HG03064 (cell line): ENCODE measurements around the gene FASTKD3.
A peak's percentile ranks its signal among the peaks of the same experiment; 100 is the strongest.

ENCODE experiments used
- ATAC-seq: cut with Tn5 transposase; IDR thresholded peaks from one replicate; pipeline ENCODE4 v1.9.1; 2021; ENCODE audit warnings: low read depth; ENCODE audit not compliant: unreplicated experiment

The FASTKD3 gene

DNA sequence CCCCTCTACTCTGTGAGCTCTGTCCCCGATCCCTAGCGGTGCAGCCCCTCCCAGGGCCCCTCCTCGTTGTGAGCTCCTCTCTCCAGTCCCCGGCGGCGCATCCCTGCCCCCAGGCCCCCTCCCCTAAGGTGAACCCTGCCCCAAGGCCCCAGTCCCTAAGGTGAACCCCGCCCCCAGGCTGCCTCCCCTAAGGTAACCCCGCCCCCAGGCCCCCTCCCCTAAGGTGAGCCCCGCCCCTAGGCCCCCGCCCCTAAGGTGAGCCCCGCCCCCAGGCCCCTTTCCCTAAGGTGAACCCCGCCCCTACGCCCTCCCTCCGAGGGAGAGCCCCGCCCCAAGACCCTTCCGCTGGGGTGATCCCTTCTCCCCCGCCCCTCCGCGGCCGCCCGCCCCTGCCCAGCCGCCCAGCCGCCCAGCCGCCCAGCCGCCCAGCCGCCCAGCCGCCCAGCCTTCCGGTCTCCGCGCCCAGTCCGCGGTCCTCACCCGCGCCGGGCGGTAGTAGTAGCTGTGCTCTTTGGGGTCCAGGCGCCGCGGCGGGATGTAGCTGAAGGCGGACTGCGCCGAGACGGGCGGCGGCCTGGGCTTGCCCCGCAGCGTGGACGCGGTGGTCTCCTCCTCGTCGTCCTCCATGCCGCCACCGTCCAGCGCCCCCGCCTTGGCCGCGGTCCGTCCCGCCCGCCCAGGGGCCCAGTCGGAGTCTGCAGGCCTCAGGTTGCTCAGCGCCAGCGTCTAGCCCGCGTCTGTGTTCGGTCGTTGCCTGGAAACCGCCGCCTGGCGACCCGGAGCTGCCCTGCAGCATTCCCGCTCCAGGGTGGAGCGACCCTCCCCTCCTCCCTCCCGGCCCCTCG is 18.2 kb downstream of the FASTKD3 start, which contains the start of gene CFAP90:
Gene CFAP90, minus strand, starts transcription at position 739 of the 845 bp plus-strand sequence. Its CDS starts 112 bp downstream, at position 627.
- no peak for ATAC-seq

DNA sequence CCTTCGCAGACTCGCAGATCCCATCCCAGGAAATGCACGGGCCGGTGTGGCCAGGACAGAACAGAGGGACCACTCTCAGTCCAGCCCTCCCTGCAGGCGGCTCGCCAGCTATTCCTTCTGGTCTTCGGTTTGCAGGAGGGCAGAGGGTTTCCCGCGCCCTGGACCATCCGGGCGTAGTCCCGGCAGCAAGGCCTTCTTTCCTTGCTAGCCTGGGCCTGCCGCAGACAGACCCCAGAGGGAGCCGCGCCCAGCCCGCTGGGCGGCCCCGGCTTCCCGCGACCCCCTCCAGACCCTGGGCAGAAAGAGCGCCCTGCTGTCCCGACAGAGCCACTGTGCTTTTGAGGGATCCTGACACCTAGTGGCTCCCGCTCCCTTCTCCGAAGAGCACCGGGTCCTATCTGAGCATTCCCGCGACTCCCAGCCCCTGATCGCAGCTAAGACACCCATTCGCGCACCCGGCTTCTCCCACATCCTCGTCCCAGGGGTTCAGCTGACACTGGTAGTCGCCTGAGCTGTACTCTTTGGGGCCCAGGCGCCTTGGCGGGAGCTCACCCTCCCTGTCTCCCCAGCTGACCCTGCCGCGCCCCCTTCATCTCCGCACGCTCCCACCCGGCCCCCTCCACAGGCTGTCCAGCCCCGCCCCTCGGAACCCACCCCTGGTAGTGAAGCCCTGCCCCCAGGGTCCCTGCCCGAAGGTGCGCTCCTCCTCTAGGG is 19.0 kb downstream of the FASTKD3 start:
- no peak for ATAC-seq

DNA sequence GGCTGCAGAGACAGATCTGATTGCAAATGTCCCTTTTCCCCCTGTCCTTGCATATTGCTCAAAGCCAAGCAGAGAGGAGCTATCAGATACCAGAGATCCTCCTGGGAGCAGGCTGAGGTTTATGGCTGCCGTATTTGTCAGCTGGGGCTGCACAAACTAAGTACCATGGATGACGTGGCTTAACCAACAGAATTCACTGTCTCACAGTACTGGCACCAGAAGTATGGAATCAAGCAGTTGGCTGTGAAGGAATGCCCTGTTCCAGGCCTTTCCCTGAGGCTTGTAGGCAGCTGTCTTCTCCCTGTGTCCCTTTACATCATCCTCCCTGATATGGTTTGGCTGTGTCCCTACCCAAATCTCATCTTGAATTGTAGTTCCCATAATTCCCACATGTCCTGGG is 20.5 kb downstream of the FASTKD3 start:
- no peak for ATAC-seq

DNA sequence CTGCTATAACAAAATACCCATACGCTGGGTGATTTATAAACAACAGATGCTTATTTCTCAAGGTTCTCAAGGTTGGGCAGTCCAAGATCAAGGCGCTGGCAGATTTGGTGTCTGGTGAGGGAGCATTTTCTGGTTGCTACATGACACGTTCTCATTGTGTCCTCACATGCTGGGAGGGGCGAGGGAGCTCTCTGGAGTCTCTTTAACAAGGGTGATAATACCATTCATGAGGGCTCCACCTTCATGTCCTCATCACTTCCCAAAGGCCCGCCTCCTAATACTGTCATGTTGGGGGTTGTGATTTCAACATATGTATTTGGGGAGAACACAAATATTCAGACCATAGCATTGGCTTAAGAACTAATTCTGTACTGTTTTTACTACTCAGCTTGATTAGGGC is 22.5 kb downstream of the FASTKD3 start:
- no peak for ATAC-seq

DNA sequence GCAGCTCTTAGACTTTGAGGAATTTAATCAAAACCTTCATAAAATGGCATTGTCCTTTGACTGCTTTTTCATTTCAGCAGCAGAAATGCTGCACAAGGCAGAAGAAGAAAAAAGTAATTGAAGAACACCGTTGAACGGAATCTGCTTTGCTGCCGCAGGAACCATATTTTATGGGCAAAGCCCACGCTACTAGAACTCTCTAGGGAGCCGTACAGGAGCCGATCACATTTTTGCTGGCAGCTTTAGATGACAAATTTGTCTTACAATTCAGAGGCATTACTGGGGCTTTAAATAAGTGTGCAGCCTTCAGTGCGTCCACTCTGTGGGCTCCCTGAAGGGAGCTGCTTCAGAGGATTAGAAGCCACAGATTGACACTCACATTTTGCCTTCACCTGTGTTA is 23.3 kb downstream of the FASTKD3 start:
- no peak for ATAC-seq

DNA sequence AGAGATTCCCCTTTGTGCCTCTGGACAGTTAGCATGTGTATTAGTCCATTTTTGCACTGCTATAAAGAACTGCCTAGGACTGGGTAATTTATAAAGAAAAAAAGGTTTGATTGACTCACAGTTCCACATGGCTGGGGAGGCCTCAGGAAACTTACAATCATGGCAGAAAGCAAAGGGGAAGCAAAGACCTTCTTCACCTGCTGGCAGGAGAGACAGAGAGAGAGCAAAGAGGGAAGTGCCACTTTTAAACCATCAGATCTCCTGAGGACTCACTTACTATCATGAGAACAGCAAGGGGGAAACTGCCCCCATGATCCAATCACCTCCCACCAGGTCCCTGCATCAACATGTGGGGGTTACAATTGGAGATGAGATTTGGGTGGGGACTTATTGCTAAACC is 23.9 kb downstream of the FASTKD3 start:
- ATAC-seq = no peak

DNA sequence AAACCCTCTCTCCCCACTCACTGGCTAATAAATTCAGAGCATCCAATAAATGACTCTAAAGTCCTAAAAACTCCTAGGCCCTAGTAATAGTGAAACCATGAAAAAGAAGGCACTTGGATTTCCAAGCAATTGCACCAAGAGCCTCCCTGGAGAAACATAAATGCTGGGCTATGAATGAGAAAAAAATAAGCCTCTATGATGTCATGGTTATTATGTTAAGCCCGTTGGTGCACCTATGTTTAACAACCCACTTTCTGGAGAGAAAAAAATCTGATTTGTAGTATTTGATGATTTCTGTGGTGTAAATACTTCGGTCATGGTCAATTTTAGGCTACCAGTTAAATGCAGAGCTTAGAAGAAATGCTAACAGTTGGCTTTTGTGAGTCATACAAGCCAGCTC is 26.3 kb downstream of the FASTKD3 start:
- ATAC-seq = no peak

DNA sequence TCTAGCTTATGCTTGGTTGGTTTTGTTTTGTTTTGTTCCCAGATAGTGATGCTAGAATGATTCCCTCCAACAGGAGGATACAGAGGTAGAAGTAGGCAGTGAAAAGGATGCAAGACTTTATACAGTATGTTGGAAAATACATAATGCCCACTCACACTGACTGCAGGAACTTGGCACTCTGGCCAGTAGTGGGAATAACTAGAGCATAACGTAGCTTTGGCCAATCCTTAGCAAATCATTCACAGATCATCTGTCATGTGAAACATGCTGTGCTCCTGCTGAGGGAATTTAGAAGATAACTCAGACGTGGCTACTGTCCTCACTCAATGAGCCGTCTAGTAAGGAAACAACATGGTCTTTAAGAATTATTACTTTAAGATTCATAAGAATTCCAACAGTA is 31.4 kb downstream of the FASTKD3 start:
- ATAC-seq = no peak

DNA sequence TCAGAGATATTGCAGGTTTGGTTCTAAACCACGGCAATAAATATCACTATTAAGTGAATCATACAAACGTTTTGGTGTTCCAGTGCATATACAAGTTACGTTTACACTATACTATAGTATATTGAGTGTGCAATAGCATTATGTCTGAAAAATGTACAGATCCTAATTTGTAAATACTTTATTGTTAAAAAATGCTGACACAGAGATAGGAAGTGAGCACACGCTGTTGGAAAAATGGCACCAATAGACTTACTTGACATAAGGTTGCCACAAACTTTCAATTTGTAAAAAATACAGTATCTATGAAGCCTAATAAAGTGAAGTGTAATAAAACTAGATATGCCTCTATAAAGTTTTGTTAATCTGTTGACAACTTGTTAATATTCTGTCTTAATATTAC is 33.8 kb downstream of the FASTKD3 start:
- no peak for ATAC-seq

DNA sequence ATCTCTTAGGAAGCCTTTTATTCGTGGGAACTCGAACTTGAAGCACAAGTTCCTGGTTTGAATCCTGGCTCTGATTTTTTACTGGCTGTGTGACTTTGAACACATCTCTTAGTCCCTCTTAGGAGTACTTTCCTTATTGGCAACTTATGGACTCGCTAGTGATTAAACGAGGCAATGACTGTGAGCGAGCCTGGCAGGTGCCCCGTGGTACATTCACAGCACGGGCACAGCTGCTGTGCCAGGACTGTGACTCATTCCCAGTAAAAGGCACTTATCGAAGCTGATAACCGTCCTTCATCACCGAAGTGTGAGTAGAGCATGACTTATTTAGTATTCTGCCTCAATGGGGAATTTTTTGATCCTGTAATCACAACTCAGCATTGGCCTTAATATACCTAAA is 40.6 kb downstream of the FASTKD3 start:
- no peak for ATAC-seq

DNA sequence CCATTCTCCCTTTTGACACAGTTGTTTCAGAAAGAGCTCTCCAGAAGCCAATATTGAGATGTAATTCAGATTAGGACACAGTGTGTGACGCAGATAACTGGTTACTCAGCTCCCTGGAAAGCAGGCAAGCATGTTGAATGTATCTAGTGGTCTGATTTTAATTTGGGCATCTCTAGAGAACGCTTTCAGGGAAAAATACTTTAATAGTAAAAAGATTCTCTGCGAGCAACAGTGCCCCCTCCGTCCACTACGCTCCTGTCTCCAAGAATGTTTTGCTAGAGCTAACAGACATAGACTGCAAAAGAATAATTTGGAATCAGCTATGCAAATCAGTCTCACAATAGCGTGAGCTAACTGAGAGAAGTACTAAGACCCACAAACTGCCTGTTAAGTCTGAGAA is 41.2 kb downstream of the FASTKD3 start:
- no peak for ATAC-seq

DNA sequence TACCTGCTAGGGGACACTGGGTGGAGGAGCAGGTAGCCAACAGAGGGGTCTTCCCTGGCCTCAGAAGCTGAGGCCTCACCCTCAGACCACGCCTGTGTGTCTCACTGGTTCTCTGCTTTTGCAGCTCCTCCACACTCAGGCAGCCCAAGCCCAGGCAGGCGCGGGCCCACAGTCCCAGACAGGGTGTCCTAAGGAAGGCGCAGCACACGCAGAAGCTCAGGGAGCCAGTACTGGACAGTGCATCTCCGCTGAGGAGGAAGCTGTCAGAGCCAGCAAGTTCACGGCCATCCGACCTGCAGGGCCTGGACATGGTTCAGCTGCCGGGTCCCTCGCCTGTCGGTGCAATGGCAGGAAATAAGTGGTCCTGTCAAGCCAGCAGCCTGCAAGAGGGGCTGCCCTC is 43.2 kb downstream of the FASTKD3 start:
- no peak for ATAC-seq

DNA sequence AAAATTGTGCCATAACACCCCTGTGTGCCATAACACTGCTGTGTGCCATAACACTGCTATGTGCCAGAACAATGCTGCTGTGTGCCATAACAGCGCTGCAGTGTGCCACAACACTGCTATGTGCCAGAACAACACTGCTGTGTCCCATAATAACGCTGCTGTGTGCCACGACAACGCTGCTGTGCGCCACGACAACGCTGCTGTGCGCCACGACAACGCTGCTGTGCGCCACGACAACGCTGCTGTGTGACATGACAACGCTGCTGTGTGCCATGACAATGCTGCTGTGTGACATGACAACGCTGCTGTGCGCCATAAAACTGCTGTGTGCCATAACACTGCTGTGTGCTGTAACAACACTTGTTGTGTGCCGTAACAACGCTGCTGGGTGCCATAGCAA is 43.8 kb downstream of the FASTKD3 start:
- ATAC-seq = no peak

DNA sequence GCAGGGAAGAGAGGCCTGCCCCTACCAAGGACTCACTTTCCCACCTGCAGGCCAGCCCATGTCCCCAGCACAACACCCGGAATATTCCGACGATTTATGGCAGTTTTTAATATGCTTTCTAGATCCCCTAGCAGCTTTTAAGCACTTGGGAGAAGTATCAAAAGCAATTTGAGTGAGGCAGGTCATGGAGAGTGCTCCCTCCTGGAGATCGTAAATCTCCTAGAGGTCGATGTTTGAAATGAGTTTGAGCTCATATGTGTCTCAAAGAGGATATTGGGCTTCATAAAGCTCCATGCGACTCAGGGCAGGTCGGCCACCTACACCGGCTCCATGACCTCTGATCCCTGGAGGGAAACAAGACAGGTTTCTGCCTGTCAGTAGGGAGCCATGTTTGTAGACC is 45.2 kb downstream of the FASTKD3 start:
- no peak for ATAC-seq

DNA sequence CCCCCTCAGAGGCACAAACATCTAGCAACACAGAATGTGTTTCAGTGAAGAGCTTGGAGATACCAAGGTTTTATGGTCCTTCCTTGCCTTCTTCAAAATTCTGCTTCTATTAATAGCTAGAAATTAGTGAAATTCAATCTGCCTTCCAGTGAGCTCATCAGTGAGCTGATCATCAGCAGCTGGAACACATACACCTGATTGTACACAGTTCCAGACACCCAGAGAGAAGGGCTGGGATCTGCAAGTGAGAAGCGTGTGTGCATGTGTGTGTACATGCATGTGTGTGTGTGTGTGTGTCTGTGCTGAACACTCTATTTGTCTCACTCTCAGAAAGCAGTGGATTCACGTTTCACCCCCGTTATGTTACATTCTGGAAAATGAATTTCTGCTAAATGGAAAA is 46.4 kb downstream of the FASTKD3 start:
- ATAC-seq = no peak

DNA sequence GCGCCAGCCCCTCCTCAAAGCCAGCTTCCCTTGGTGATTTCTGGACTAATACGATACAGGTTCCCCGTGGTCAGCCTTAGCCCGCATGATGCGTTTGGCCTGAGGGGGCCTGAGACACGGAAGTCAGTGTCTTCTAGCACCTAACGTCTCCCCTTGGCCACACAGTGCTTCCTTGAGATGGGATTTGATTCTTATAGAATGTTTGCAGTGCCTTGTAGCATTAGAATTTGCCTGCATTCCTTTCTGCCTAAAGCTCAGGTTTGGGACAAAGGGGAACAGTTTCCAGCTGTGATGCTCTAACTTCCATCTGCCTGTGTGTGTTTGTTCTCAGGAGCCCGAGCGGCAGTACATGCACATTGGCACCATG is 52.3 kb downstream of the FASTKD3 start:
- ATAC-seq = peak; percentile 13

DNA sequence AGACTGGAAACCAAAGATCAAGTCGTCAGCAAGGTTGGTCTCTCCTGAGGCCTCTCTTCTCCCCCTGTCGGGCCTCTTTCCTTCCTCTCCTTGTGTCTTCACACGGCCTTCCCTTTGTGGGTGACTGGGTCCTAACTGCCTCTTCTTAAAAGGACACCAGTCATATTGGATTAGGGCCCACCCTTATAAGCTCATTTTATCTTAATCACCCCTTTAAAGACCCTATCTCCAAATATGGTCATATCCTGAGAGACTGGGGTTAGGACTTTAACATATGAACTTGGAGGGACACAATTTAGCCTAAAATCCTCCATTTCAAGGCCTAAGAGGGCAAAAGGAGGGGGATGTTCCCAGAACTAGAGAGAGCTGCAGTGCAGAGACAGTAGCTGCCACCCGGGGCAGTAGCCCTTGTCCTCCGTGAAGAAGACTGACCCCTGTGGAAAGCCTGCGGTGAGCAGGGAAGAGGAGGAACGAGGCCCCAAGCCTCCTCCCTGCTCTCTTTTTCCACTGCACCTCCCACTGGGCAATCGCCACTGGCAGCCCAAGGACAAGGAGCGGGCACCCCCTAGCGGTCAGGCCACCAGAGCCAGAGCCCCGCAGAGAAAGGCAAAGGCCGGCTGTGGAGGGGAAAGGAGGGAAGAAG is 52.8 kb downstream of the FASTKD3 start:
- peak; percentile 86 for ATAC-seq

DNA sequence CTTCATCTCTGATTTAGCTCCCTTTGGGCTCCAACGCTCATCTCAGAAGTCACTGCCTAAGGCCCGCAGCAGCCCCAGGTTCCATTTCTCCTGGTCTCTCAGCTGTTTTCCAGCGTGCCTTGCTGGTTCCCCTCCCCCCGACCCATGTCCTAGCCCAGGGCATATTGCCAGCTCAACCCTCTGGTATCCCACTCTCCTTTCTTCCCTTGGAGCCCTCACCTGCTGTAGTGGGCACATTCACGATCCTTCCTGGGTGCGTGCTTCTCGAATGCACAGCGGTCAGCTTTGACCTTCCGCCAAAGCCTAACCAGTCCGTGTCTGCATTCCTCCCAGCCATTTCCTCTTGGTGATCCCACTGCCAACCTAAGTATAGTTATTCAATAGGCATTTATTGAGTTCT is 54.0 kb downstream of the FASTKD3 start:
- ATAC-seq = no peak

DNA sequence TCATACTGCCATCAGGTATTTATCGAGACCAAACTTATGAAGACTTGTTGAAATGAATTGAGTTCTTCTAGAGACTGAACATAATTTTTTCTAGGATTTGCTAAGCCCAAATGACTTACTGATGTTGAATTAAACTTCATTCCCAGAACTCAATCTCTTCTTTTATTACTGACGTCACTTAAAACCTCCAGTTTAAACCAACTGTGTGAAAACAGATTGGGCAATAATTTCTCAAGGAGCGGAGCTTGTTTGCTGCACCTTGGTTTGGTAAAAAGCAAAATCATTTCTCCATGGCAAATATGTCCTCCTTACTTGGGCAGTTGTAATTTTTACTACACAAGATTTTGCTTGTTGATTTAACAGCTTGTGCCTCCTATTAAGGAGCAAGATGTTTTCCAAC is 55.3 kb downstream of the FASTKD3 start:
- no peak for ATAC-seq

DNA sequence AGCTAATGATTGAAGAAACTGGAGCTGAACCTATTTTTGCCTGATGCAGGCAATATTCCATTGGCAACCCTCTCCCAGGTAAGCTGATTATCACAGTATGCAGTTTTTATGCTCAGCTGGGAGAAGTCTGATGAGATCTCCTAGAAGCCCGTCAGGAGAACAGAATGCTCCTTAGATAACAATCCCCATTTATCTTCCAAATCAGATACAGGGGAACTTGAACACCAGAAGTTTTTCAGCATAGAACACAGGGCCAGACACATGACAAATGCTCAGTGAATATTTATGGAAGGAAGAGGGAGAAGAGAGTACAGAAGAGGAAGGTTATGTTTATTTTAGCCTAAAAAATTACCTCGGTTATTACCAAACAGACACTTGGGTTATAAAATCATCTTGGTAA is 55.8 kb downstream of the FASTKD3 start:
- ATAC-seq = no peak

DNA sequence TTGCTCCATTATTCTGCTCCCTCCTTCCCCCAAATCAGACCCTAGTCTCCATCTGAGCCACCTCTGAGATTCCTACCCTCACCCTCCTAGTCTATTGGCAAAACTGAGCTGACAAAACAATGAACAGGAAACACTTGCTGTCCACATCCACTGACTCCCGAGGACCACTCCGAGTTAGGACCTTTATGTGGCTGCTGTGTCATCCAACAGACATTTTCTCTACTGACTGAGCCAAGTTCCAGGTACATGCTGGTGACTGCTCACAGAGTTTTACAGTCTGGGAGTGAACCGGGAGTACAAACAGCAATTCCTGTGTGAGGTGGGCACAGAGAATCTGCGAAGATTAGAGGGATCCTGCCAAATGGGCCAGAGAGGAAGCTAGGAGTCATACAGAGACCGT is 57.1 kb downstream of the FASTKD3 start:
- no peak for ATAC-seq
